Neural progenitor cell (in vitro differentiated cells): Measurements from ENCODE around the gene PWWP2B.

Source experiments
- EZH2 ChIP-seq: fragments of 200-600 bp; sonication (generic); IDR thresholded peaks from 2 replicates; pipeline ENCODE4 v1.6.1; 2017; ENCODE audit warnings: antibody characterized with exemption, mild to moderate bottlenecking, moderate library complexity
- TF ChIP-seq, protein P1 (sequence below): fragments of 200-600 bp; sonication (generic); IDR thresholded peaks from 2 replicates; pipeline ENCODE4 v1.5.1; 2017; ENCODE audit warnings: antibody characterized with exemption, mild to moderate bottlenecking

DNA sequence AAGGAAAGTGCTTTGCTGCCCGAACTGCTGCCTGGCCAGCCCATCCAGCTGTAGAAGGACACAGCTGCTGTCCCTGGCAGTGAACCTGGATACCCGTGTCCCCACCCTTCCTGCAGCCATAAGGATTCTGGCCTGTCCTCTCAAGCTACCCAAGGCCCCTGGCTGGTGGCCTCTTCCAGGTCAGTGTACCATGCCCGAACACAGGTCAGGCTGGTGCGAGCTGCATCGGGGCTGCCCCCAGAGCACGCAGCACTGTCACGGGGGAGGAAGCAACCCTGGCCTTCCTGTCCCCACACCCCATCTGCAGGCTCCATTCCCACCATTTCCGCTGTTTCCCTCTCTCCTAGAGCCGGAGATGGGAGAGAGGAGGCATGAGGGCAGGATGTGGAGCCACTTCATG lies 30.5 kb upstream of the PWWP2B start:
- no peak for TF ChIP-seq EZH2
- TF ChIP-seq, protein P1, sequence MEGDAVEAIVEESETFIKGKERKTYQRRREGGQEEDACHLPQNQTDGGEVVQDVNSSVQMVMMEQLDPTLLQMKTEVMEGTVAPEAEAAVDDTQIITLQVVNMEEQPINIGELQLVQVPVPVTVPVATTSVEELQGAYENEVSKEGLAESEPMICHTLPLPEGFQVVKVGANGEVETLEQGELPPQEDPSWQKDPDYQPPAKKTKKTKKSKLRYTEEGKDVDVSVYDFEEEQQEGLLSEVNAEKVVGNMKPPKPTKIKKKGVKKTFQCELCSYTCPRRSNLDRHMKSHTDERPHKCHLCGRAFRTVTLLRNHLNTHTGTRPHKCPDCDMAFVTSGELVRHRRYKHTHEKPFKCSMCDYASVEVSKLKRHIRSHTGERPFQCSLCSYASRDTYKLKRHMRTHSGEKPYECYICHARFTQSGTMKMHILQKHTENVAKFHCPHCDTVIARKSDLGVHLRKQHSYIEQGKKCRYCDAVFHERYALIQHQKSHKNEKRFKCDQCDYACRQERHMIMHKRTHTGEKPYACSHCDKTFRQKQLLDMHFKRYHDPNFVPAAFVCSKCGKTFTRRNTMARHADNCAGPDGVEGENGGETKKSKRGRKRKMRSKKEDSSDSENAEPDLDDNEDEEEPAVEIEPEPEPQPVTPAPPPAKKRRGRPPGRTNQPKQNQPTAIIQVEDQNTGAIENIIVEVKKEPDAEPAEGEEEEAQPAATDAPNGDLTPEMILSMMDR = no peak
